ENCODE measurements around the gene MYRIP. TPM values are rescaled to one million over a fixed set of nuclear protein-coding genes. Genes with fewer than 3 reads are reported as not detected.
"Not testable (repeated sequence)": the region's sequence is repeated elsewhere in the genome, so short reads cannot be mapped to it uniquely, and the experiment has no call there.

The MYRIP gene
- total RNA-seq (not detected), total RNA-seq (0.15 to 0.23 reads per million in 2 donors)

DNA sequence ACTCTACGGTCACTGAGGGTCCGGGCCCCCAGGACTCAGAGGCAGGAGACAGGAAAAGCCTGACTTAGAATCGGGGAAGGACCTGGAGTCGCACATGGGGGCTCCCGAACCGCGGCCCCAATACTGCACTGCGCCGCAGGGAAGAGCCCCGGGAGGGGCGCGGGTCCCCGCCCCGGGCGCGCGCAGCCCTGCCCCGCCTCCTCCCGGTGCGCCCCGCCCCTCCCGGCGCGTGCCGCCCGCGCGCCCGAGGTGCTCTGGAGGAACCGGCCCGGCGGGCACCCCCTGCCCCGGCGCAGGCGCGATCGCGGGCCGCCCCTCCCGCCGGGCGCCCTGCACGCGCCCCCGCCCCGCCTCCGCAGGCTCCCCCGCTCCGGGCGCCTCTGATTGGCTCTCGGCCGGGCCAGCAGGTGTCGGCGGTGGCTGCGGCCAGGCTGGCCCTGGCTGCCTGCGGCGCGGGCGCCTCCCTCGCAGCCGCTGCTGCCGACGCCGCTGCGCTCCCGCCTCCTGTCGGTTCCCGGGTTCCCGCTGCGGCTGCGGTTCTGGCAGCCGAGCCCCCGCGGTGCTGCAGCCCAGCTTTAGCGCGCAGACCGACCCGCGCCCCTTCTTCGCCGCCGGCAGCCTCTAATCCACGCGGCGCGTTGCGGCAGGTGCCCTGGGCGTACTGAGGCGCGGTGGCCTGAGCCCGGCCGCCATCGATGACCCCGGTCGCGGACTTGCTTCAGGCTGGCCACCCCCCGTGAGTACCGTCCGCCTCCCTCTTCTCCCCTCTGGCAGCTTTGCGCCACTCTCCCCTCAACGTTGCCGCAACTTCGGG, at the start of gene MYRIP:
Gene MYRIP, plus strand, starts transcription at position 429 of the 814 bp plus-strand sequence. CDS start 91,208 bp downstream, outside the sequence.
- Mint-ChIP-seq H3K4me1 (peaks cover 12% of the 10 kb centered on the region), H3K27me3 (peaks cover 74% of the 10 kb centered on the region)

DNA sequence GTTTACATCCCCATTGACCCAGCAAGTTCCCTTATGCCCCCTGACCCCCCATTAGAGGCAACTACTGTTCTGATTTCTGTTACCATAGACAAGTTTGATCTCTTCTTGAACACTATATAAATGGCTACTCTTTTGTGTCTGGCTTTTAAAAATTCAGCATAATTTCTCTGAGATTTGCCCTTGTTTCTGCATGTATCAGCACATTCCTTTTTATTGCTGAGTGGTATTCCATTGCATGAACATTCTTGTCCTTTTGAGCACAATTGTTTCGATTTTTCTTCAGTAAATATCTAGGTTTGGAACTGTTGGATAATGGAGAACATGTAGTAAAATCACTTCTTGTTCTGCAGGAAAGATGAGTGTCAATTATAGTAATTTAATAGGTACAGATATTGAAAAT, 49.1 kb upstream of the MYRIP start:
- no peak for ATAC-seq

More for the DNA sequence above, at the start of gene MYRIP:
- DNase-seq (no peak), ATAC-seq (no peak)
- Mint-ChIP-seq H3K4me3 (peak within 1 kb of the TSS; percentile 75), H3K27ac (no peak within 1 kb of the TSS), H3K36me3 (ENCODE audit: low read depth) (peaks cover 9% of the 10 kb centered on the region)
- H3K9me3 ChIP-seq (ENCODE audit: control insufficient read depth, low read length, poor library complexity, severe bottlenecking) = no peaks in the 10 kb centered on the region

DNA sequence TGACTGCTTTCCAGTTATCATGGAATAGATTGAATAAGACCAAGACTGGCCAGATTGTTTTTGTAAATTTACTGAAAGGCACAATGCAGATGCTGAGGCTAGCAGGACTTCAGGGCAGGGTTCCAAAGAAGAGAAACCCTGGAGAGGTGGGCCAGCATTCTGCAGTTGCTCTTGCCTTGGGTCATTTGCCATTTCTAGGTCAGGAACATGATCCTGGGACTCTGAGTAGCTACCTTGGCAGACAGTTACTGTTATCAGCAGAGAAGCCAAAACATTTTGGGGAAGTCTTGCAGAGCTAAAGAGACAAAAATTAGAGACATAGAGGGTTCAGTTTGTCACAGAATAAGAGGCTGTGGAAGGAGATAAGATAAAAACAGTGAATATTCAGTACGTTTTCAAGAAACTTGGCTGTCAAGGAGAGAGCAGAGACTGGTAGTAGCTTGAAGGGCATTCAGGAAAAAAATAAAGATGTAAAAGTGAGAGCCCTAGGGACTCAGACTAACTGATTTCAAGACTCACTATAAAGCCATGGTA, 46.8 kb upstream of the MYRIP start:
- no peak for DNase-seq
- Mint-ChIP-seq H3K4me1 (no peaks in the 10 kb centered on the region), H3K27ac (no peak overlapping the region), H3K4me3 (no peak overlapping the region), H3K27me3 (peaks cover 5% of the 10 kb centered on the region), H3K36me3 (ENCODE audit: low read depth) (no peaks in the 10 kb centered on the region)
- no peak for ATAC-seq
- no peaks in the 10 kb centered on the region for H3K9me3 ChIP-seq (ENCODE audit: control insufficient read depth, low read length, poor library complexity, severe bottlenecking)

More for the DNA sequence above, 49.1 kb upstream of the MYRIP start:
- Mint-ChIP-seq H3K36me3 (ENCODE audit: low read depth) (no peaks in the 10 kb centered on the region), H3K4me3 (no peak overlapping the region), H3K27ac (no peak overlapping the region), H3K27me3 (peaks cover 5% of the 10 kb centered on the region), H3K4me1 (no peaks in the 10 kb centered on the region)
- peaks cover 2% of the 10 kb centered on the region for H3K9me3 ChIP-seq (ENCODE audit: control insufficient read depth, low read length, poor library complexity, severe bottlenecking)
- no peak for DNase-seq

DNA sequence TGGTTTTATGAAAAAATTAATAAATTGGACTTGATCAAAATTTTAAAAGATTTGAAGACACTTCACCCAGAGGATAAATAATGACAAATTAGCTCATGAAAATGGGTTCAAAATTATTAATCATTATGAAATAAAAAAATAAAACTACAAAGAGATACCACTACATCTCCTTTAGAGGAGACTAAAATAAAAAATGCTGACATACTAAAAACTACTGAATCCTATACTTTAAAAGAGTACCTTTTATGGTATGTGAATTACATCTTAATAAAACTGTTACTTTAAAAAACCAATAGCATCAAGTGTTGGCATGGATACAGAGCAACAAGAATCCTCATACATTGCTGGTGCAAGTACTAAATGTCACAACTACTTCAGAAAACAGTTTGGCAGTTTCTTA, 46.0 kb upstream of the MYRIP start:
- H3K4me1 Mint-ChIP-seq = no peaks in the 10 kb centered on the region
- no peak overlapping the region for H3K27ac Mint-ChIP-seq
- H3K36me3 Mint-ChIP-seq (ENCODE audit: low read depth) = no peaks in the 10 kb centered on the region
- DNase-seq = no peak
- no peak for ATAC-seq
- no peak overlapping the region for H3K4me3 Mint-ChIP-seq
- H3K9me3 ChIP-seq (ENCODE audit: control insufficient read depth, low read length, poor library complexity, severe bottlenecking) = no peaks in the 10 kb centered on the region
- peaks cover 5% of the 10 kb centered on the region for H3K27me3 Mint-ChIP-seq

DNA sequence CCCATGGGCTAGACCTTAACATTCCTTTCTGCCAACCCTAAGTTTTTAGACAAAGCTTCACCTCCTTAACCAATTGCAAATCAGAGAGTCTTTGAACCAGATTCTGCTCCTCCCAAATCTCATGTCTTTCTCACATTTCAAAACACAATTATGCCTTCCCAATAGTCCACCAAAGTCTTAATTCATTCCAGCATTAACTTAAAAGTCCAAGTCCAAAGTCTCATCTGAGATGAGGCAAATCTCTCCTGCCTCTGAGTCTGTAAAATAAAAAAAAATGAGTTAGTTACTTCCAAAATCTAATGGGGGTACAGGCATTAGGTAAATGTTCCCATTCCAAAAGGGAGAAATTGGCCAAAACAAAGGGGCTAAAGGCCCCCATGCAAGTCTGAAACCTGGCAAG, 43.8 kb upstream of the MYRIP start:
- no peak for ATAC-seq
- H3K9me3 ChIP-seq (ENCODE audit: control insufficient read depth, low read length, poor library complexity, severe bottlenecking) = no peaks in the 10 kb centered on the region
- Mint-ChIP-seq H3K27ac (no peak overlapping the region), H3K27me3 (peaks cover 5% of the 10 kb centered on the region), H3K4me1 (no peaks in the 10 kb centered on the region), H3K36me3 (ENCODE audit: low read depth) (no peaks in the 10 kb centered on the region), H3K4me3 (no peak overlapping the region)
- no peak for DNase-seq

DNA sequence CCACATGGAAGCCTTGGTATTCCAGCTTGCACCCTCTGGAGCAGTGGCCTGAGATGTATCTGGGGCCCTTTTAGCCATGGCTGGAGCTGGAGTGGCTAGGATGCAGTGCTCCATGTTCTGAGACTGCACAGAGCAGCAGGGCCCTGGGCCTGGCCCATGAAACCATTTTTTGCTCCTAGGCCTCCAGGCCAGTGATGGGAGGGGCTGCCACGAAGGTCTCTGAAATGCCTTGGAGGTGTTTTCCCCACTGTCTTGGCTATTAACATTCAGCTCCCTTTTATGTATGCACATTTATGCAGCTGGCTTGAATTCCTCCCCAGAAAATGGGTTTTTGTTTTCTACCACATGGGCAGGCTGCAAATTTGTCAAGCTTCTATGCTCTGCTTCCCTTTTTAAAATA, 43.0 kb upstream of the MYRIP start:
- no peak overlapping the region for H3K4me3 Mint-ChIP-seq
- ATAC-seq (no peak), DNase-seq (no peak)
- no peaks in the 10 kb centered on the region for H3K36me3 Mint-ChIP-seq (ENCODE audit: low read depth)
- H3K9me3 ChIP-seq (ENCODE audit: control insufficient read depth, low read length, poor library complexity, severe bottlenecking) = no peaks in the 10 kb centered on the region
- H3K4me1 Mint-ChIP-seq = no peaks in the 10 kb centered on the region
- H3K27me3 Mint-ChIP-seq = peaks cover 2% of the 10 kb centered on the region
- no peak overlapping the region for H3K27ac Mint-ChIP-seq

DNA sequence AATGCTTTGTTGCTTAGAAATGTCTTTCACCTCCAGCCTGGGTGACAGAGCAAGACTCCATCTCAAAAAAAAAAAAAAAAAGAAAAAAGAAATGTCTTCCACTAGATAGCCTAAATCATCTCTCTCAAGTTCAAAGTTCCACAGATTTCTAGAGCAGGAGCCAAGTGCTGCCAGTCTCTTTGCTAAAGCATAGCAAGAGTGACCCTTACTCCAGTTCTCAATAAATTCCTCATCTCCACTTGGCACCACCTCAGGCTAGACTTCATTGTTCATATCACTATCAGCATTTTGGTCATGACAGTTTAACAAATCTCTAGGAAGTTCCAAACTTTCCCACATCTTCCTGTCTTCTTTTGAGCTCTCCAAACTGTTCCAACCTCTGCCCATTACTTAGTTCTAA, 42.5 kb upstream of the MYRIP start:
- not testable (repeated sequence) for ATAC-seq; DNase-seq; H3K4me1 Mint-ChIP-seq; H3K4me3 Mint-ChIP-seq; H3K36me3 Mint-ChIP-seq (ENCODE audit: low read depth); H3K9me3 ChIP-seq (ENCODE audit: control insufficient read depth, low read length, poor library complexity, severe bottlenecking); H3K27me3 Mint-ChIP-seq; H3K27ac Mint-ChIP-seq

DNA sequence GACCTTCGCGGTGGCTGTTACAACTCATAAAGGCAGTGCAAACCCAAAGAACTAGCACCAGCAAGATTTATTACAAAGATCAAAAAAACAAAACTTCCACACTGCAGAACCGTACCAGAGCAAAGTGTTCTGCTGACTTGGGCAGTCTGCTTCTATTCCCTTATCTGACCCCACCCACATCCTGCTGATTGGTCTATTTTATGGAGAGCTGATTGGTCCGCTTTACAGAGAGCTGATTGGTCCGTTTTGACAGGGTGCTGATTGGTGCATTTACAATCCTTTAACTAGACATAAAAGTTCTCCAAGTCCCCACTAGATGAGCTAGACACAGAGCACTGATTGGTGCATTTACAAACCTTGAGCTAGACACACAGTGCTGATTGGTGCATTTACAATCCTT, 31.2 kb upstream of the MYRIP start:
- H3K9me3 ChIP-seq (ENCODE audit: control insufficient read depth, low read length, poor library complexity, severe bottlenecking); ATAC-seq; DNase-seq; H3K4me3 Mint-ChIP-seq; H3K4me1 Mint-ChIP-seq; H3K36me3 Mint-ChIP-seq (ENCODE audit: low read depth); H3K27ac Mint-ChIP-seq: not testable (repeated sequence)
- H3K27me3 Mint-ChIP-seq = peaks cover 15% of the 10 kb centered on the region

DNA sequence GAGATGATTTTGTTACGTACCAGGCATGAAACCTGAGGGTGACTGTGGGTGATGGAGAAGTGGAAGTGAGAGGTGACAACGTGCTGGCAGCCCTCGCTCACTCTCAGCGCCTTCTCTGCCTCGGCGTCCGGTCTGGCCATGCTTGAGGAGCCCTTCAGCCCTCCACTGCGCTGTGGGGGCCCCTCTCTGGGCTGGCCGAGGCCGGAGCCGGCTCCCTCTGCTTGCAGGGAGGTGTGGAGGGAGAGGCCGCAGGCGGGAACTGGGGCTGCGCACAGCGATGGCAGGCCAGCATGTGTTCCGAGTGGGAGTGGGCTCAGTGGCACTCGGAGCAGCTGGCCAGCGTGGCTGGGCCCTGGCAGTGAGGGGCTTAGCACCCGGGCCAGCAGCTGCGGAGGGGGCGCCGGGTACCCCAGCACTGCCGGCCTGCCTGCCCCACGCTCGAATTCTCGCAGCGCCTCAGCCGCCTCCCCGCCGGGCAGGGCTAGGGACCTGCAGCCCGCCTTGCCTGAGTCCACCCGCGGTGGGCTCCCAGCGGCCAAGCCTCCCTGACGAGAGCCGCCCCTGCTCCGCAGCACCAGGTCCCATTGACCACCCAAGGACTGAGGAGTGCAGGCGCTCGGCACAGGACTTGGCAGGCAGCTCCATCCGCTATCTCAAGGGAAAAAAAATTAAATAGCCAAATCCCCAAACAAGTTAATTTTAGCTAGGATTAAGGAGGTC, 29.7 kb upstream of the MYRIP start:
- H3K27me3 Mint-ChIP-seq = peaks cover 29% of the 10 kb centered on the region
- H3K4me3 Mint-ChIP-seq = no peak overlapping the region
- H3K9me3 ChIP-seq (ENCODE audit: control insufficient read depth, low read length, poor library complexity, severe bottlenecking) = no peaks in the 10 kb centered on the region
- H3K4me1 Mint-ChIP-seq = no peaks in the 10 kb centered on the region
- H3K27ac Mint-ChIP-seq = no peak overlapping the region
- ATAC-seq (no peak), DNase-seq (no peak)
- H3K36me3 Mint-ChIP-seq (ENCODE audit: low read depth) = no peaks in the 10 kb centered on the region

DNA sequence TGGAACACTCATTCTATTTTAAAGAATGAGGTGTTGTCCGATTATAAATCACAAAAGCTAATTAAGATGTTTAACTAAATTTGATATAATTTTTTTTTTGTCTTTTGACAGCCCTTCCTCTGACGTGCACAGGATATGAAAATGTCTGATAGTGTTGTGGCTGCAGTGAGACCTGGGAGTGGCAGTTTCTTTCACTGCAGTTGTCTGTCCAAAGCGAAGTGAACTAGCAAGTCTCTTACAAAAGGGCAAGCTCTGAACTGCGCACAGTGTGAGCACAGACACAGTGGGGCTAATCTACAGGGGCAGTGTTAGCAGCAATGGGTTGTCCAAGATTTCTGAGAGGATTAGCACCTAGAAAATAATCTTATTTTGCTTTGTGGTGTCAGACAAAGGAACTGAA, 29.1 kb upstream of the MYRIP start:
- no peaks in the 10 kb centered on the region for H3K4me1 Mint-ChIP-seq
- DNase-seq = no peak
- no peak overlapping the region for H3K27ac Mint-ChIP-seq
- ATAC-seq = no peak
- peaks cover 29% of the 10 kb centered on the region for H3K27me3 Mint-ChIP-seq
- no peaks in the 10 kb centered on the region for H3K36me3 Mint-ChIP-seq (ENCODE audit: low read depth)
- no peaks in the 10 kb centered on the region for H3K9me3 ChIP-seq (ENCODE audit: control insufficient read depth, low read length, poor library complexity, severe bottlenecking)
- no peak overlapping the region for H3K4me3 Mint-ChIP-seq

DNA sequence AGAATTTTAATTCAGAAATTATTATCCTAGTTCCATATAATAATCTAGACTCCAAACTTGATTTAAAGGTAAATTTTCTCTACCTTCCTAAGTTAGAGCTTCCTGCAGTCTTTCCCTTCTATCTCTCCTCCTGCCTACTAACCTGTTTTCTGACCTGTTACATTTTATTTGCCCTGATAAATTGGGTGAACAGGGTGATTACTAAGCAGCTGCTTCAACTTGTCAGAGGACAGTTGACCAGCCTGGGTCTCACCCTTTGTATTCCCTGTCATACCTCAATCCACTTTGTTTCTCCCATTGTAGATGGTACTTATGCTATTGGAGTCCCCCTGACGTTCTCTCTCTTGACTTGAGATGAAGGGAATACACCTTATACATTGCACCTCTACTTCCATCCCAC, 28.4 kb upstream of the MYRIP start:
- H3K27me3 Mint-ChIP-seq = peaks cover 29% of the 10 kb centered on the region
- no peaks in the 10 kb centered on the region for H3K9me3 ChIP-seq (ENCODE audit: control insufficient read depth, low read length, poor library complexity, severe bottlenecking)
- H3K4me1 Mint-ChIP-seq = no peaks in the 10 kb centered on the region
- H3K36me3 Mint-ChIP-seq (ENCODE audit: low read depth) = no peaks in the 10 kb centered on the region
- no peak overlapping the region for H3K4me3 Mint-ChIP-seq
- DNase-seq = no peak
- ATAC-seq = no peak
- no peak overlapping the region for H3K27ac Mint-ChIP-seq

DNA sequence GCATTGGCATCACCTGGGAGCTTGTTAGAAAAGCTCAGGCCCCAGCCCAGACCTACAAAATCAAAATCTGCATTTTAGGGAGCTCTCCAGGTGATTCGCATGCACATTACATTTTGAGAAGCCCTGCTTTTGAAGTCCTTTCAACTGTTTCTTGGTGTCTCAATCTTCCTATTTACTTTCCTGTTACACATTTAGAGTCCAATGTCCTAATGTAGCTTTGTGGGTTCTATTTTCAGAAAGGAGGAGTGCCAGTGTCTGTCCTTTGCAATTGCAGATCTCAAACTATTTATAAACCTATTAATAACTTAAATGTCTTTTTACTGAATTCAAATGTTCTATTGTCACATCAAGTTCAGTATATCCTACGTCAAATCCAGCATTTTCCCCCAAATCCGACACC, 27.8 kb upstream of the MYRIP start:
- Mint-ChIP-seq H3K36me3 (ENCODE audit: low read depth) (no peaks in the 10 kb centered on the region), H3K4me1 (no peaks in the 10 kb centered on the region), H3K27me3 (peaks cover 29% of the 10 kb centered on the region), H3K27ac (no peak overlapping the region), H3K4me3 (no peak overlapping the region)
- no peak for DNase-seq
- no peaks in the 10 kb centered on the region for H3K9me3 ChIP-seq (ENCODE audit: control insufficient read depth, low read length, poor library complexity, severe bottlenecking)
- no peak for ATAC-seq

DNA sequence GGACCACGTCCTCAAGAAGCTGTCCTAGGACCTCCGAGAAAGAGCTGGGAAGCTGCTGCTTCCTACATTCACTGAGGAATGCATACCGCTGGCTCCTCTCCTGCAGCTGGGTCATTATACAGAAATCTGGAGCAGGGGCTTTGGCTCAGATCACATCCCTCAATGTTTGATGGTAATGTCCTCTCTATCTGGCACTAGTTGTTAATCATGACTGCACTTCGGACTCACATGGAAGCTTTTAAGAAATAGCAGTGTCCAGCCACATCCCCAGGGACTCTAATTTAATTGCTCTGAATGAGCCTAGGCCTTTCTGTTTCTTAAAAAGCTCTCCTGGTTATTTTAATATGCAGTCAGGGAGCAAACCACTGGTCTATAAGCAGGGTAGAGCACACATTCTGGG, 25.7 kb upstream of the MYRIP start:
- H3K4me1 Mint-ChIP-seq = no peaks in the 10 kb centered on the region
- no peak overlapping the region for H3K4me3 Mint-ChIP-seq
- ATAC-seq = no peak
- peaks cover 29% of the 10 kb centered on the region for H3K27me3 Mint-ChIP-seq
- no peaks in the 10 kb centered on the region for H3K36me3 Mint-ChIP-seq (ENCODE audit: low read depth)
- no peak for DNase-seq
- no peaks in the 10 kb centered on the region for H3K9me3 ChIP-seq (ENCODE audit: control insufficient read depth, low read length, poor library complexity, severe bottlenecking)
- H3K27ac Mint-ChIP-seq = no peak overlapping the region

Data from T-helper 17 cell (primary cell).